ENCODE measurements around the gene CFAP58. TPM values are rescaled to one million over a fixed set of nuclear protein-coding genes. Genes with fewer than 3 reads are reported as not detected.

Gene CFAP58
- total RNA-seq, 1 donor from 2014 or later: 1.1 TPM

GRCh38 chr10:104326991-104327610 is 26.5 kb upstream of the CFAP58 start:
- Histone ChIP-seq H3K36me3 (no peaks in the 10 kb centered on the region), H3K27ac (peak overlapping the region; percentile 99), H3K4me1 (peaks cover 100% of the 10 kb centered on the region), H3K4me3 (peak overlapping the region; percentile 8), H3K9me3 (no peaks in the 10 kb centered on the region), H3K27me3 (ENCODE audit: low read depth) (no peaks in the 10 kb centered on the region)
- no peak for ATAC-seq
- TF ChIP-seq CTCF (IDR thresholded peaks at IDR 0.05): no peak
- intact Hi-C loops (cut with DNase I): no loop called here
- DNase-seq: no peak

GRCh38 chr10:104327745-104328645 is 25.6 kb upstream of the CFAP58 start:
- Histone ChIP-seq H3K27me3 (ENCODE audit: low read depth) (no peaks in the 10 kb centered on the region), H3K9me3 (no peaks in the 10 kb centered on the region), H3K36me3 (no peaks in the 10 kb centered on the region), H3K4me3 (peak overlapping the region; percentile 27), H3K4me1 (peaks cover 100% of the 10 kb centered on the region), H3K27ac (peak overlapping the region; percentile 99)
- TF ChIP-seq CTCF (IDR thresholded peaks at IDR 0.05): no peak
- intact Hi-C loops (cut with DNase I): no loop called here
- ATAC-seq (no peak), DNase-seq (peak; percentile 57)

GRCh38 chr10:104328646-104328895 is 25.1 kb upstream of the CFAP58 start:
- Histone ChIP-seq H3K27ac (peak overlapping the region; percentile 99), H3K36me3 (no peaks in the 10 kb centered on the region), H3K4me1 (peaks cover 100% of the 10 kb centered on the region), H3K4me3 (peak overlapping the region; percentile 27), H3K27me3 (ENCODE audit: low read depth) (no peaks in the 10 kb centered on the region), H3K9me3 (no peaks in the 10 kb centered on the region)
- TF ChIP-seq CTCF (IDR thresholded peaks at IDR 0.05): no peak
- DNase-seq (no peak), ATAC-seq (no peak)
- intact Hi-C loops (cut with DNase I): no loop called here

- Histone ChIP-seq H3K4me3 (peak overlapping the region; percentile 27), H3K27me3 (ENCODE audit: low read depth) (no peaks in the 10 kb centered on the region), H3K36me3 (no peaks in the 10 kb centered on the region), H3K27ac (peak overlapping the region; percentile 99), H3K9me3 (no peaks in the 10 kb centered on the region), H3K4me1 (peaks cover 100% of the 10 kb centered on the region)
- DNase-seq (peak; percentile 63), ATAC-seq (peak; percentile 58 to 64)
- no peak for TF ChIP-seq CTCF (IDR thresholded peaks at IDR 0.05)
- intact Hi-C loops (cut with DNase I): no loop called here
Observed at GRCh38 chr10:104328896-104329710, 24.5 kb upstream of the CFAP58 start.

- intact Hi-C loops (cut with DNase I): no loop called here
- H3K4me1 ChIP-seq: peaks cover 100% of the 10 kb centered on the region
- TF ChIP-seq CTCF (IDR thresholded peaks at IDR 0.05): no peak
- H3K27me3 ChIP-seq (ENCODE audit: low read depth): no peaks in the 10 kb centered on the region
- DNase-seq (no peak), ATAC-seq (no peak)
- no peaks in the 10 kb centered on the region for H3K9me3 ChIP-seq
- peak overlapping the region; percentile 99 for H3K27ac ChIP-seq
- no peaks in the 10 kb centered on the region for H3K36me3 ChIP-seq
- no peak overlapping the region for H3K4me3 ChIP-seq
Observed at GRCh38 chr10:104329735-104330134, 23.9 kb upstream of the CFAP58 start.

All from lower lobe of right lung (tissue), 2 donors.